CD4-positive, alpha-beta memory T cell (primary cell): ENCODE measurements around the gene ATP5PO. TPM values are rescaled to one million over a fixed set of nuclear protein-coding genes. Genes with fewer than 3 reads are reported as not detected.
A peak's percentile ranks its signal among the peaks of the same experiment; 100 is the strongest.
"Not testable (repeated sequence)": the region's sequence is repeated elsewhere in the genome, so short reads cannot be mapped to it uniquely, and the experiment has no call there.

Experiments used
- CTCF ChIA-PET: fragments of 350-600 bp; sonication (Branson Sonifier 250); formaldehyde crosslinking; loops from one replicate; lab custom pipeline; 2021; ENCODE audit warnings: inconsistent platforms; ENCODE audit not compliant: partially characterized antibody; lab: Charles Lee
- POLR2A ChIA-PET: fragments of 350-600 bp; sonication (Branson Sonifier 250); formaldehyde crosslinking; loops from one replicate; lab custom pipeline; 2021; ENCODE audit not compliant: partially characterized antibody; lab: Charles Lee
- DNase-seq, 5 donors: peaks; one replicate each; pipeline versions ENCODE4 v3.0.0 to v3.0.0-alpha.2; 2020 to 2022; ENCODE audit warnings: mixed read lengths in 1 of 5
- H3K27ac ChIP-seq: one replicate; pipeline ENCODE4 v1.7.0; 2013; ENCODE audit warnings: low read depth, low read length
- H3K27me3 ChIP-seq: 2 replicates; pipeline ENCODE4 v1.7.0; 2013; ENCODE audit warnings: mild to moderate bottlenecking, low read length, moderate library complexity; ENCODE audit not compliant: insufficient read depth
- H3K36me3 ChIP-seq: 2 replicates; pipeline ENCODE4 v1.7.0; 2013; ENCODE audit warnings: mild to moderate bottlenecking, low read length, moderate library complexity; ENCODE audit not compliant: insufficient read depth
- H3K4me1 ChIP-seq: 2 replicates; pipeline ENCODE4 v1.7.0; 2013; ENCODE audit warnings: mild to moderate bottlenecking, low read length, moderate library complexity; ENCODE audit not compliant: insufficient read depth
- H3K4me3 ChIP-seq, 2 donors: one replicate each; pipeline ENCODE4 v1.7.0; 2013; ENCODE audit warnings: low read length in 2 of 2, mild to moderate bottlenecking in 1 of 2
- H3K9me3 ChIP-seq, 2 donors: one replicate each; pipeline ENCODE4 v1.7.0; 2013; ENCODE audit warnings: low read length in 2 of 2, control low read depth in 1 of 2; ENCODE audit not compliant: control insufficient read depth in 1 of 2
- H3K27ac Mint-ChIP-seq, 7 donors: one replicate each; pipeline ENCODE4 v1.8.0; 2020 to 2021; ENCODE audit warnings: mixed read lengths in 7 of 7, mild to moderate bottlenecking in 6 of 7, inconsistent platforms in 3 of 7, moderate library complexity in 3 of 7
- H3K27me3 Mint-ChIP-seq, 2 donors: one replicate each; pipeline ENCODE4 v1.8.0; 2020 to 2021; ENCODE audit warnings: mixed read lengths in 2 of 2
- H3K36me3 Mint-ChIP-seq, 2 donors: one replicate each; pipeline ENCODE4 v1.8.0; 2020 to 2021; ENCODE audit warnings: mixed read lengths in 2 of 2, inconsistent platforms in 1 of 2, mild to moderate bottlenecking in 1 of 2
- H3K4me1 Mint-ChIP-seq, 4 donors: one replicate each; pipeline ENCODE4 v1.8.0; 2020 to 2021; ENCODE audit warnings: mixed read lengths in 4 of 4, mild to moderate bottlenecking in 1 of 4
- H3K4me3 Mint-ChIP-seq, 8 donors: one replicate each; pipeline ENCODE4 v1.8.0; 2020 to 2021; ENCODE audit warnings: mixed read lengths in 8 of 8, mild to moderate bottlenecking in 7 of 8, moderate library complexity in 6 of 8, inconsistent platforms in 3 of 8
- H3K9me3 Mint-ChIP-seq, 8 donors: one replicate each; pipeline ENCODE4 v1.8.0; 2020 to 2021; ENCODE audit warnings: mixed read lengths in 8 of 8, mild to moderate bottlenecking in 5 of 8, inconsistent platforms in 3 of 8, moderate library complexity in 1 of 8
- intact Hi-C: fragments of 100-400 bp; cut with micrococcal nuclease; formaldehyde crosslinking; loops from one replicate; pipeline ENCODE4 v1.15.1; 2023
- polyA plus RNA-seq, 2 donors: library from polyadenylated mRNA; unstranded; fragments of 300-500 nt; fragmentation: Illumina TruSeq; gene quantifications; one replicate each; pipeline ENCODE4 v1.2.3, GENCODE V29; 2021
- total RNA-seq, 2 experiments: library from RNA; stranded (reverse); gene quantifications; one replicate each; pipeline ENCODE4 v1.2.3, GENCODE V29; 2021

The ATP5PO gene
- total and polyA plus RNA-seq, 4 experiments from 2014 or later, result 126 to 472 (median 231) TPM

DNA sequence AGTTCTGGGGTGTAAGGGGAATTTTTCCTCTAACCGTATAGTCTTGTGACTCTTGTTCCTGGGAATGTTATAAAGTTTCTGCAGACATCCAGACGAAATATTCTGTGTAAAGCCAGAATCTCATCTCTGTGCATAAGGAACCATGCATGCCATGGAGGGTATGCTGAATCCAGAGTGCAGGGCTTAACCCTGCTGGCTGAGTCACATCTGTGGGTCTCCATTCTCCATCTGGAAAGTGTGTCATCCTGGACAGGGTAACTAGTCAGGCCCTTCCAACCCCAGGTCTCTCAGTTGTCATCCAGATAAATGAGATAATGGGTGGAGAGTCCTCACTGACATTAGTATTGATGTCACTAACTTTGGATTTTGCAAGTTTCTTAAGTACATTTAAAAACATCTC, 48.8 kb downstream of the ATP5PO start:
- H3K27ac Mint-ChIP-seq, result no peak overlapping the region
- H3K4me3 ChIP-seq, result no peak overlapping the region
- no peaks in the 10 kb centered on the region for H3K36me3 Mint-ChIP-seq
- peaks cover 0 to 3% of the 10 kb centered on the region in 2 donors for H3K27me3 Mint-ChIP-seq
- ChIA-PET POLR2A (no interaction called here), CTCF (no interaction called here)
- no peaks in the 10 kb centered on the region for H3K9me3 Mint-ChIP-seq
- no peaks in the 10 kb centered on the region for H3K27me3 ChIP-seq
- no peak overlapping the region for H3K27ac ChIP-seq
- peaks cover 0 to 4% (median 3%) of the 10 kb centered on the region in 4 donors for H3K4me1 Mint-ChIP-seq
- no peaks in the 10 kb centered on the region for H3K36me3 ChIP-seq
- H3K4me3 Mint-ChIP-seq, result no peak overlapping the region
- no peaks in the 10 kb centered on the region for H3K9me3 ChIP-seq
- no peaks in the 10 kb centered on the region for H3K4me1 ChIP-seq
- no peak for DNase-seq
- intact Hi-C loops, result no loop called here

DNA sequence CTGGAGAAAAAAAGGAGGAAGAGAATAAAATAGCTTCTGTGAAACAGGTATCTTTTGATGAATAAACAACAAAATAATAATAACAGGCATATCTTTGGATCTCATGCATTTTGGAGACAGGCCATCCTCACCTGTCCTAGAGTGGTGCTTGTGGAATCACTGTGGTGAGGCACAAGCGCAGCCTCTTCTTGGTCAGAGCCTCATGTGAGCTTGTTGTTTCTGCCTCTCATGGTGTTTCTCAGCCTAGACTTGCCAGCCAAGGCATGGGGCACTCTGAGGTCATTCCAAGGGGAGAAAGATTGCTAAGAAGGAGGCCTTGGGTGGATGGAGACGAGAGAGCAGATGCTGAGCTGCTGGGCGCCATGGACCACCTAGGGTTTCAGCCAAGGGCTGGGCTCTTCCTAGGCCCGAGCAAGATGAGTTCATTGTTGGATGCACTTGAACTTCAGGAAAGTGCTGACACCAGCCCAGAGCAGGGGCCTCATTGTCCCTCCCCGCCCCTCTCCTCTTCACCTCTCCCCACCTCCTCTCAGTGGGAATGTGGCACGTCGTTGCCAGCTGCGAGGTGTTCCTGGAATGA, 49.5 kb downstream of the ATP5PO start:
- no peak overlapping the region for H3K27ac ChIP-seq
- Mint-ChIP-seq H3K4me3 (no peak overlapping the region), H3K9me3 (no peaks in the 10 kb centered on the region), H3K36me3 (no peaks in the 10 kb centered on the region), H3K27me3 (peaks cover 0 to 3% of the 10 kb centered on the region in 2 donors), H3K27ac (no peak overlapping the region), H3K4me1 (peaks cover 0 to 4% (median 3%) of the 10 kb centered on the region in 4 donors)
- no peak overlapping the region for H3K4me3 ChIP-seq
- CTCF ChIA-PET, result no interaction called here
- intact Hi-C loops, result no loop called here
- no peaks in the 10 kb centered on the region for H3K36me3 ChIP-seq
- H3K27me3 ChIP-seq, result no peaks in the 10 kb centered on the region
- POLR2A ChIA-PET, result no interaction called here
- no peaks in the 10 kb centered on the region for H3K4me1 ChIP-seq
- DNase-seq, result no peak
- H3K9me3 ChIP-seq, result no peaks in the 10 kb centered on the region

DNA sequence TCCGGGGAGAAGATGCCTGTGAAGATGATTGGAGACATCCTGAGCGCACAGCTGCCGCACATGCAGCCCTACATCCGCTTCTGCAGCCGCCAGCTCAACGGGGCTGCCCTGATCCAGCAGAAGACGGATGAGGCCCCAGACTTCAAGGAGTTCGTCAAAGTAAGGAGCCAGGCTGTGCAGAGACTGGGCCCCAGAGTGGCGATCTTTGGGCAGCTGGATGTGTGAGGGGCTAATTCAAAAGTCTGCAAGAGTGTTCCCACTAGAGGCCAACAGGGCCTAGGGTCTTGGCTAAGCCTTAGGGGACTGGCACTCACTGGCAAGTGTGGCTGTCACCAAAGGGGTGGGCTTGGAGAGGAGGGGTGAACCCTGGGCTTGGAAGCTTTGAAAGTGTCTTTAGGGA, 50.4 kb downstream of the ATP5PO start:
- Histone ChIP-seq H3K27ac (no peak overlapping the region), H3K4me1 (no peaks in the 10 kb centered on the region), H3K27me3 (no peaks in the 10 kb centered on the region), H3K4me3 (no peak overlapping the region), H3K9me3 (no peaks in the 10 kb centered on the region), H3K36me3 (no peaks in the 10 kb centered on the region)
- H3K9me3 Mint-ChIP-seq, result no peaks in the 10 kb centered on the region
- H3K27me3 Mint-ChIP-seq, result peaks cover 0 to 3% of the 10 kb centered on the region in 2 donors
- ChIA-PET CTCF (no interaction called here), POLR2A (no interaction called here)
- no peaks in the 10 kb centered on the region for H3K36me3 Mint-ChIP-seq
- H3K4me1 Mint-ChIP-seq, result peaks cover 0 to 4% (median 3%) of the 10 kb centered on the region in 4 donors
- no peak overlapping the region for H3K4me3 Mint-ChIP-seq
- intact Hi-C loops, result no loop called here
- no peak for DNase-seq
- H3K27ac Mint-ChIP-seq, result no peak overlapping the region

DNA sequence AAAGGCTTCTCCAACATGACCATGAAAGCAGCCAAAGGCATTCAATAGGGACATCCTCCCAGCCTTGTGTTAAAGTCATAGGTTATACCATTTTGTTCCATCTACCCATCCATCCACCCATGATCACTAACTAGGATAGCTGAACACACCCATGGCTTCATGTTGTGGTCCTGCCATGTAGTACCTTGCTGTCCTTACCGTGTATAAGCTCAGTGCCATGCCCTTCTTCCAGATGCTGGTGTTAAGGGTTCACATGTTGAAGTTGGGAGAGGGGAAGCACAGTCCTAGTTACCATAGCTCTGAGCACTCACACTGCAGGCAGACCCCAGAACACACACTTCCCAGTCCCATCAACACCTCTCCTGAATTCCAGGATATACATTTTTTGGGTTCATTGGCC, 51.5 kb downstream of the ATP5PO start:
- H3K4me1 ChIP-seq, result no peaks in the 10 kb centered on the region
- Mint-ChIP-seq H3K4me1 (peaks cover 0 to 4% (median 3%) of the 10 kb centered on the region in 4 donors), H3K27ac (no peak overlapping the region), H3K9me3 (no peaks in the 10 kb centered on the region), H3K36me3 (no peaks in the 10 kb centered on the region), H3K4me3 (no peak overlapping the region), H3K27me3 (peaks cover 0 to 8% of the 10 kb centered on the region in 2 donors)
- no peaks in the 10 kb centered on the region for H3K9me3 ChIP-seq
- POLR2A ChIA-PET, result no interaction called here
- no peaks in the 10 kb centered on the region for H3K36me3 ChIP-seq
- no peak overlapping the region for H3K4me3 ChIP-seq
- H3K27me3 ChIP-seq, result no peaks in the 10 kb centered on the region
- no peak overlapping the region for H3K27ac ChIP-seq
- CTCF ChIA-PET, result no interaction called here
- intact Hi-C loops, result no loop called here
- no peak for DNase-seq

DNA sequence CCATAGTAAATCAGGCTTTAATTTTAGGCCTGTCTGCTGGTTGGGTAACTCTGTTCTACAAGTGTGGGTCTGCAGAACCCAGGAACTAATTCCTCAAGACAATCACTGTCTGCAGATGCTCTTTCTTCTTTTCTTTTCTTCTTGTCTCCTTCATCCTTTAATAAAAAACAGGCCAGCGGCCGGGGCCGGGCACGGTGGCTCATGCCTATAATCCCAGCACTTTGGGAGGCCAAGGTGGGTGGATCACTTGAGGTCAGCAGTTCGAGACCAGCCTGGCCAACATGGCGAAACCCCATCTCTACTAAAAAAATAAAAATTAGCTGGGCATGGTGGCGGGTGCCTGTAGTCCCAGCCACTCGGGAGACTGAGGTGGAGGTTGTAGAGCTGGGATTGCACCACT, 52.4 kb downstream of the ATP5PO start:
- peak overlapping the region in 1 of 7 donors; percentile 69 for H3K27ac Mint-ChIP-seq

DNA sequence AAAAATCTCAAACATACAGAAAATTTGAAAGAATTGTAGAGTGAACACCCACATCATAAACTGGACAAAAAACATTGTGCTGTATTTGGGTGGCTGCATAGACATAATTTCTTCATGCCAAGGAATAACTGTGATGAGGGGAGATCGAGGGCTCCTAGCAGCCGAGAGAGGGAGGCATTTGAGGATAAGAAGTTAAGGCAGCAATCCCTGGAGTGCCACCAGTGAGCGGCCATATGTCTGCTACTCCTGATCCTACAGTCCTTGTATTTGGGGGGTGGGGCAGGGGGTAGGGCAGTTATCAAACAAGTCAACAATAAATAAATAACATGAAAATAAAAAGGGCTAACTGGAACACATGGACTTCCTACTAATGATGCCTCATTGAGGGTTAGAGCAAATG, 54.5 kb downstream of the ATP5PO start:
- Mint-ChIP-seq H3K27me3 (peaks cover 3 to 7% of the 10 kb centered on the region in 2 donors), H3K4me1 (no peaks in the 10 kb centered on the region), H3K9me3 (no peaks in the 10 kb centered on the region), H3K4me3 (no peak overlapping the region), H3K27ac (no peak overlapping the region), H3K36me3 (no peaks in the 10 kb centered on the region)
- no peaks in the 10 kb centered on the region for H3K9me3 ChIP-seq
- H3K4me1 ChIP-seq, result no peaks in the 10 kb centered on the region
- intact Hi-C loops, result no loop called here
- H3K36me3 ChIP-seq, result no peaks in the 10 kb centered on the region
- DNase-seq, result no peak
- H3K4me3 ChIP-seq, result no peak overlapping the region
- H3K27ac ChIP-seq, result no peak overlapping the region
- no peaks in the 10 kb centered on the region for H3K27me3 ChIP-seq
- ChIA-PET CTCF (no interaction called here), POLR2A (no interaction called here)

More for the DNA sequence above, 52.4 kb downstream of the ATP5PO start:
- H3K36me3 ChIP-seq, DNase-seq, H3K9me3 ChIP-seq, intact Hi-C loops, CTCF ChIA-PET, H3K4me1 Mint-ChIP-seq, H3K27me3 Mint-ChIP-seq, H3K9me3 Mint-ChIP-seq, H3K4me3 ChIP-seq, H3K27me3 ChIP-seq, H3K27ac ChIP-seq, POLR2A ChIA-PET, H3K4me1 ChIP-seq, H3K36me3 Mint-ChIP-seq, H3K4me3 Mint-ChIP-seq: not testable (repeated sequence)

DNA sequence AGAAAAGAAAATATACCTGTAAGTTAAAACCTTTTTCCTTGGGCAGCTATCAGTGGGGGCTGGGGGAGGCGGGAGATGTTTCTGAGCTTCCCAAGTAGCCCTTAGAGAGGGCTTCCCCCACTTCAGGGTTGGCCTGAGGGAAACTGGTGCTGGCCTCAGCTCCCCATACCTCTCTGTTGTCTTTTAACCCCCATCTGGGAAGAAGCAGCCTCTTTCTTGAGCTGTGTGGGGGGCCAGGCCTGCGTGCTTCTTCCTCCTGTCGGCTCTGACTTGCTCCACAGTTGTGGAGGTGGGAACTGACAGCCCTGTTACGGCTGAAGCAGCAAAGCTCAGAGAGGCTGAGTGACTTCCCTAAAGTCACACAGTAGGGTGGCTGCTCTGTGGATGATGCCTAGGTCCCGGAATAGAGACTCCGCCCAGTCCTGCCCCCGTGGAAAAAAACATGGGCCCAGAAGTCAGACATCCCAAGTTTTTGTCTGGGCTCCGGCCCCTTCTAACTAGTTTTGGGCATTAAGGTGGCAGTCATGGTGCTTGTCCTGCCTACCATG, 55.2 kb downstream of the ATP5PO start:
- H3K36me3 ChIP-seq, result no peaks in the 10 kb centered on the region
- Mint-ChIP-seq H3K27me3 (peaks cover 3 to 5% of the 10 kb centered on the region in 2 donors), H3K4me3 (no peak overlapping the region), H3K9me3 (no peaks in the 10 kb centered on the region), H3K4me1 (no peaks in the 10 kb centered on the region), H3K27ac (no peak overlapping the region), H3K36me3 (no peaks in the 10 kb centered on the region)
- no peak for DNase-seq
- no peaks in the 10 kb centered on the region for H3K4me1 ChIP-seq
- no peaks in the 10 kb centered on the region for H3K9me3 ChIP-seq
- POLR2A ChIA-PET, result no interaction called here
- no peak overlapping the region for H3K27ac ChIP-seq
- H3K27me3 ChIP-seq, result no peaks in the 10 kb centered on the region
- CTCF ChIA-PET, result no interaction called here
- intact Hi-C loops, result no loop called here
- no peak overlapping the region for H3K4me3 ChIP-seq
